Measurements from ENCODE around the gene THOC6. TPM values are rescaled to one million over a fixed set of nuclear protein-coding genes. Genes with fewer than 3 reads are reported as not detected.

THOC6 gene
- total RNA-seq, 2 donors from 2014 or later, result 45.8 to 52.4 TPM

DNA sequence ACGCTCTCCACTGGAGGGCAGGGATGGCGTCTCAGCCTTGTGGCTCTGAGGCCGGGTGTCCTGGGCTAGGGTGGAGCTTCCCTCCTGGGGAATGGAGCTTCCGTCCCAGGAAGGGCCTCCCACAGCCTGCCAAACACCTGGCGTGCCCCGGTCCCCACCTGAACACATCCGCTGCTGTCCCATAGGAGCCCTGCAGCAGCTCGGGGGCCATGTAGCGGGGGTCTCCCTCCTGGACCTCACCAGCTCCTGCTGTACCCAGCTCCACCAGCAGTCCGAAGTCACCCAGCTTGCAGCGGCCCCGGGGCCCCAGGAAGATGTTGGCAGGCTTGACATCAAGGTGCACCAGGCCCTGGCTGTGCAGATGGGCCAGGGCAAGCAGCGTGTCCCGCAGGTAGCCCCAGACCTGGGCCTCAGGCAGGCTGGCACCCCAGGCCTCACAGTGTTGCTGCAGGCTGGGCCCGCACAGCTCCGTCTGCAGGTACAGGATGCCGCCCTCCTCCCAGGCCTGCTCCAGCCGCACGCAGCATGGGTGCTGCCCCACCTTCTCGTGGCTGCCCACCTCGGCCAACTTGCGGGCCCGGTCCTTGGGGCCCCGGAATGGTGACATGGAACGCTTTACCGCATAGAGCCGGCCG lies 48.6 kb upstream of the THOC6 start:
- no peak for DNase-seq
- H3K27ac Mint-ChIP-seq, result no peak overlapping the region
- H3K9me3 Mint-ChIP-seq, result no peaks in the 10 kb centered on the region
- Histone ChIP-seq H3K9ac (ENCODE audit: extremely low read depth, low read length, poor library complexity, severe bottlenecking) (no peak overlapping the region), H3K4me3 (ENCODE audit: low read length) (no peak overlapping the region), H3K4me1 (ENCODE audit: control insufficient read depth, insufficient read depth, low read length) (peaks cover 8% of the 10 kb centered on the region), H3K27me3 (ENCODE audit: control insufficient read depth, insufficient read depth, low read length, poor library complexity, severe bottlenecking) (no peaks in the 10 kb centered on the region), H3K36me3 (ENCODE audit: control insufficient read depth, insufficient read depth, low read length) (peaks cover 29% of the 10 kb centered on the region), H3K9me3 (ENCODE audit: control insufficient read depth, low read length) (no peaks in the 10 kb centered on the region), H3K27ac (ENCODE audit: low read depth, low read length) (no peak overlapping the region)
- 95 to 96% methylated on average over 16 to 28 of the region's 28 CpGs for WGBS, 2 experiments (ENCODE audit: insufficient coverage in 1 of 2, insufficient read length in 1 of 2)
- peaks cover 6% of the 10 kb centered on the region for H3K4me1 Mint-ChIP-seq
- H3K27me3 Mint-ChIP-seq (ENCODE audit: insufficient read depth), result no peaks in the 10 kb centered on the region
- H3K36me3 Mint-ChIP-seq (ENCODE audit: low read depth), result peaks cover 16% of the 10 kb centered on the region
- TF ChIP-seq, protein P1, sequence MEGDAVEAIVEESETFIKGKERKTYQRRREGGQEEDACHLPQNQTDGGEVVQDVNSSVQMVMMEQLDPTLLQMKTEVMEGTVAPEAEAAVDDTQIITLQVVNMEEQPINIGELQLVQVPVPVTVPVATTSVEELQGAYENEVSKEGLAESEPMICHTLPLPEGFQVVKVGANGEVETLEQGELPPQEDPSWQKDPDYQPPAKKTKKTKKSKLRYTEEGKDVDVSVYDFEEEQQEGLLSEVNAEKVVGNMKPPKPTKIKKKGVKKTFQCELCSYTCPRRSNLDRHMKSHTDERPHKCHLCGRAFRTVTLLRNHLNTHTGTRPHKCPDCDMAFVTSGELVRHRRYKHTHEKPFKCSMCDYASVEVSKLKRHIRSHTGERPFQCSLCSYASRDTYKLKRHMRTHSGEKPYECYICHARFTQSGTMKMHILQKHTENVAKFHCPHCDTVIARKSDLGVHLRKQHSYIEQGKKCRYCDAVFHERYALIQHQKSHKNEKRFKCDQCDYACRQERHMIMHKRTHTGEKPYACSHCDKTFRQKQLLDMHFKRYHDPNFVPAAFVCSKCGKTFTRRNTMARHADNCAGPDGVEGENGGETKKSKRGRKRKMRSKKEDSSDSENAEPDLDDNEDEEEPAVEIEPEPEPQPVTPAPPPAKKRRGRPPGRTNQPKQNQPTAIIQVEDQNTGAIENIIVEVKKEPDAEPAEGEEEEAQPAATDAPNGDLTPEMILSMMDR (conservative IDR thresholded peaks at IDR 0.05), result no peak
- no peak overlapping the region for H3K4me3 Mint-ChIP-seq

DNA sequence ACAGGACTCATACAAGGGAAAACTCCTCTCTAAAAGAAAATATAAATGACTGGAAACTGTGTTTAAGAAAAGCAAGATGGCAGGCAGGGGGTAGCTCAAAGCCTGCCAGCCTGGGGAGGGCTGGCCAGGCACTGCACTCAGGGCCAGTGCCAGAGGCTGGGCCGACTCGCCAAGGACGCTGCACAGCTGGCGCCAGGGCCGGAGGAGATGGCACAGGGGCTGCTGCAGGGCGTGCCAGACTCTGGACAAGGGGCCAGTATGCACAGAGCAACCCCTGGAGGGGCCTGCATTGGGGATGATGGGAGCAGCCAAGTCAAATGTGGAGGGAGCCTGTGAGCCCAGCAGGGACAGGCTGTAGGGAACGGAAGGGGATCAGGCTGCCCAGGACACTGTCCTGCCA lies 47.6 kb upstream of the THOC6 start:
- Histone ChIP-seq H3K4me3 (ENCODE audit: low read length) (no peak overlapping the region), H3K36me3 (ENCODE audit: control insufficient read depth, insufficient read depth, low read length) (peaks cover 29% of the 10 kb centered on the region), H3K27ac (ENCODE audit: low read depth, low read length) (no peak overlapping the region), H3K27me3 (ENCODE audit: control insufficient read depth, insufficient read depth, low read length, poor library complexity, severe bottlenecking) (no peaks in the 10 kb centered on the region), H3K9me3 (ENCODE audit: control insufficient read depth, low read length) (no peaks in the 10 kb centered on the region), H3K4me1 (ENCODE audit: control insufficient read depth, insufficient read depth, low read length) (no peaks in the 10 kb centered on the region), H3K9ac (ENCODE audit: extremely low read depth, low read length, poor library complexity, severe bottlenecking) (no peak overlapping the region)
- Mint-ChIP-seq H3K36me3 (ENCODE audit: low read depth) (peaks cover 16% of the 10 kb centered on the region), H3K4me1 (peaks cover 7% of the 10 kb centered on the region), H3K4me3 (no peak overlapping the region), H3K27me3 (ENCODE audit: insufficient read depth) (no peaks in the 10 kb centered on the region), H3K27ac (no peak overlapping the region), H3K9me3 (no peaks in the 10 kb centered on the region)
- 95% methylated on average over 7 of the region's 7 CpGs; no CpG with 5 or more reads in 1 of the 2 experiments for WGBS, 2 experiments (ENCODE audit: insufficient coverage in 1 of 2, insufficient read length in 1 of 2)
- DNase-seq, result no peak
- TF ChIP-seq, protein P1 (conservative IDR thresholded peaks at IDR 0.05), result no peak

DNA sequence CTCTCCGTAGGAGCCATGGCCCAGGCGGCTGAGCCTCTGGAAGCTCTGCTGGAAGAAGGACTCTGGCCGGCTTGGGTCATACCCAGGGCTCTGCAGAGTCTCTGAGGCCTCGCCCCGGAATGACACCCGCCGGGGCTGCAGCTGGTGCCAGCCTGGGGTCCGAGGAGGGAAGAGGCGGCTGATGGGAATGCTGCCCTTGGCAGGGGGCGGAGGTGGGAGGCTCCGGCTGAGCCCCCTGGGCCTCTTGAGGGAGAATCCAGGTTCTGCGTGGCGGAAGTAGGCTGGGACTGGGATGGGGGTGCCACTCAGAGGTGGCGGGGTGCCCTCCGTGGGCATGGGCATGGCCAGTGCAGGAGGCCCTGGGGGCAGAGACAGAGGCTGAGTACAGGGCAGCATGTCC lies 47.2 kb upstream of the THOC6 start:
- Histone ChIP-seq H3K27me3 (ENCODE audit: control insufficient read depth, insufficient read depth, low read length, poor library complexity, severe bottlenecking) (no peaks in the 10 kb centered on the region), H3K9me3 (ENCODE audit: control insufficient read depth, low read length) (no peaks in the 10 kb centered on the region), H3K9ac (ENCODE audit: extremely low read depth, low read length, poor library complexity, severe bottlenecking) (no peak overlapping the region), H3K4me1 (ENCODE audit: control insufficient read depth, insufficient read depth, low read length) (no peaks in the 10 kb centered on the region), H3K36me3 (ENCODE audit: control insufficient read depth, insufficient read depth, low read length) (peaks cover 29% of the 10 kb centered on the region), H3K27ac (ENCODE audit: low read depth, low read length) (no peak overlapping the region), H3K4me3 (ENCODE audit: low read length) (no peak overlapping the region)
- peaks cover 11% of the 10 kb centered on the region for H3K4me1 Mint-ChIP-seq
- no peaks in the 10 kb centered on the region for H3K9me3 Mint-ChIP-seq
- 95 to 97% methylated on average over 8 to 15 of the region's 15 CpGs for WGBS, 2 experiments (ENCODE audit: insufficient coverage in 1 of 2, insufficient read length in 1 of 2)
- no peaks in the 10 kb centered on the region for H3K27me3 Mint-ChIP-seq (ENCODE audit: insufficient read depth)
- H3K27ac Mint-ChIP-seq, result no peak overlapping the region
- no peak for DNase-seq
- no peak overlapping the region for H3K4me3 Mint-ChIP-seq
- TF ChIP-seq, protein P1 (conservative IDR thresholded peaks at IDR 0.05), result no peak
- peaks cover 16% of the 10 kb centered on the region for H3K36me3 Mint-ChIP-seq (ENCODE audit: low read depth)

Measured in endodermal cell (in vitro differentiated cells).